Measurements from ENCODE around the gene MSH6.
"Not testable (repeated sequence)": the region's sequence is repeated elsewhere in the genome, so short reads cannot be mapped to it uniquely, and the experiment has no call there.

The MSH6 gene

DNA sequence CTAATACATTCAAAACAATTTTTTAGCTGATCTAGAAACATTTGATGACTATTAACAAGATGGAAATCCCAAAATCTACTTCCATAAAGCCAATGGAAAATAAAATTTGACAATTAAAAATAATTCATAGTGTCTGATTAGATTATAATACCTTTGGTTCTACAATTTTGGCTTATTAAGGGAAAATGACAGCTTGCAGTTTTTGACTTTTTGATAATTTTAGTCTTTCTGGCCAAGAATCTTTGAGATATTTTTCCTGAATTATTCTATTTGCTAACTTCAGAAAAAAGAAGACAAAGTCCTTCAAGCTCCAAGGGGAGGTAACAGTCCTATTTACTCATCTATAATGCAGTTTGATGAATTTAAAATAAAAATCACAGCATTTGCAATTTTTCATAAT is 39.6 kb downstream of the MSH6 start:
- peaks cover 0 to 4% of the 10 kb centered on the region in 2 donors for H3K4me1 Mint-ChIP-seq (ENCODE audit: low read depth in 2 of 2)
- peaks cover 82% of the 10 kb centered on the region for H3K36me3 Mint-ChIP-seq (ENCODE audit: insufficient read depth)
- no peak for ATAC-seq (replicated peaks)
- DNase-seq, result no peak
- H3K9me3 Mint-ChIP-seq, result no peaks in the 10 kb centered on the region
- no peaks in the 10 kb centered on the region for H3K27me3 Mint-ChIP-seq
- no peak overlapping the region for H3K4me3 Mint-ChIP-seq
- no peak overlapping the region for H3K27ac Mint-ChIP-seq

DNA sequence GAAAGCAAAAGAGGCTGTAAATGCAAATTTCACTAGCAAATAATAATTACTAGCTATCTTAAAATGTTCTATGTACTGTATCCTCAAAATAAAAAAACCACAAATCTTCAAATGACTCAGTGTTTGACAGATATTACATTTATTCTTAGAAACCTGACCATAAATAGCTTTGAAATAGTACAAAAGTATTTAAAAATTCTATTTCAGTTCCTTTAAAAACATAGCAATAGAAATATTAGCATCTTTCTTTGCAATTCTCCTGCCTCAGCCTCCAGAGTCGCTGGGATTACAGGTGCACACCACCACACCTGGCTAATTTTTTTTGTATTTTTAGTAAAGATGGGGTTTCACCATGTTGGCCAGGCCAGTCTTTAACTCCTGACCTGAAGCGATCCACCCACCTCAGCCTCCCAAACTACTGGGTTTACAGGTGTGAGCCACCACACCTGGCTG is 50.6 kb downstream of the MSH6 start:
- Mint-ChIP-seq H3K27me3 (no peaks in the 10 kb centered on the region), H3K4me3 (no peak overlapping the region), H3K36me3 (ENCODE audit: insufficient read depth) (peaks cover 85% of the 10 kb centered on the region), H3K9me3 (no peaks in the 10 kb centered on the region), H3K27ac (no peak overlapping the region), H3K4me1 (ENCODE audit: low read depth in 2 of 2) (peaks cover 0 to under 1% of the 10 kb centered on the region in 2 donors)
- DNase-seq (no peak), ATAC-seq (replicated peaks) (no peak)

DNA sequence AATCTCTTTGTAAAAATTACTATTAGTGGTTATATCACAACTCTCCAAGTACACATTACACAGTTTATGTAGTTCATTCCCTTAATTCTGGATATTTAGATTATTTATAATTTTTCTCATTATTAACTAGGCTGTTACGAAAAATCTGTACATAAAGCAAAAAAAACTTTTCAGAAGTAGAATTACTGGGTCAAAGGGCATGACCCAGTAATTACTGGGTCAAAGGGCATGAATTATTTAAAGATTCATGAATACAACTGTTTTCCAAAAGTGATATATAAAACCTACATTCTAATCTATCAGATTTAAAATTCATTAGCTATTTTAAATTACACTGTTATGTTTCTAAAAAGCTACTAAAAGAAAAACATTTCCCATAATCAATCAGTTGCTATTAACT is 55.3 kb downstream of the MSH6 start:
- H3K27ac Mint-ChIP-seq, result peak overlapping the region in 1 of 2 donors; percentile 69
- no peaks in the 10 kb centered on the region for H3K27me3 Mint-ChIP-seq
- no peak overlapping the region for H3K4me3 Mint-ChIP-seq
- peaks cover 2 to 18% of the 10 kb centered on the region in 2 donors for H3K4me1 Mint-ChIP-seq (ENCODE audit: low read depth in 2 of 2)
- no peak for ATAC-seq (replicated peaks)
- peaks cover 65% of the 10 kb centered on the region for H3K36me3 Mint-ChIP-seq (ENCODE audit: insufficient read depth)
- H3K9me3 Mint-ChIP-seq, result no peaks in the 10 kb centered on the region
- no peak for DNase-seq

DNA sequence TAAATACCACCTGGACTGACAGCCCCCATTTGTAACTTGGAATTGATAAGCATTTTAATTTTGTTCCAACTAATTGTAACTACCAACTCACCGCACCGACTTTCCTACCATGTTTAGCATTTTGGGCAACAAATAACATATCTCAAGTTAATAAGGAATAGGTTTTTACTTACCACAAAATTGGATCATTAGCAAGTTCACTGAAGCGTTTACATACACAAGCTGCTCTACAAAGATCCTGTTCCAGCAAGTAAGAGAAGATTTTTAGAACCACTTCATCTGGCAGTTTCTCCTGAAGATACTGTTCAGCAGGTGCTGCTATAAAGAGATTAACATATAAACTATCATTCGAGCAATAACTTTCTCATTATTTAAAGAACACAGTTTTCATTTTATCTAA is 55.7 kb downstream of the MSH6 start:
- H3K27me3 Mint-ChIP-seq, result no peaks in the 10 kb centered on the region
- ATAC-seq (replicated peaks), result no peak
- no peaks in the 10 kb centered on the region for H3K9me3 Mint-ChIP-seq
- peaks cover 4 to 22% of the 10 kb centered on the region in 2 donors for H3K4me1 Mint-ChIP-seq (ENCODE audit: low read depth in 2 of 2)
- peaks cover 64% of the 10 kb centered on the region for H3K36me3 Mint-ChIP-seq (ENCODE audit: insufficient read depth)
- peak overlapping the region; percentile 10 to 69 for H3K27ac Mint-ChIP-seq
- H3K4me3 Mint-ChIP-seq, result no peak overlapping the region
- DNase-seq, result no peak

DNA sequence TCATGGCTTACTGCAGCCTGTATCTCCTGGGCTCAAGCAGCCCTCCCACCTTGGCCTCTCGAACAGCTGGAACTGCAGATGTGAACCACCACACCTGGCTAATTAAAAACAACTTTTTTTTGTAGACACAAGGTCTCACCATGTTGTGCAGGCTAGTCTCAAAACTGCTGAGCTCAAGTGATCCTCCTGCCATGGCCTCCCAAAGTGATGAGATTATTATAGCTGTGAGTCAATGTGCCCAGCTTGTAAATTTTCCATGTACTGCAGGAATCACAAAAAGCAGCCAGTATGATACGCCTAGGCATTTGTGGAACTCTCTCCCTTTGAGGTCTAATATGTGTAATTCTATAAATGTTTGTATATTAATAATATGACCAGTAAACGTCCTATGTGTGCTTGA is 59.9 kb downstream of the MSH6 start:
- Mint-ChIP-seq H3K9me3 (no peaks in the 10 kb centered on the region), H3K4me3 (no peak overlapping the region), H3K36me3 (ENCODE audit: insufficient read depth) (peaks cover 39% of the 10 kb centered on the region), H3K4me1 (ENCODE audit: low read depth in 2 of 2) (peaks cover 21 to 47% of the 10 kb centered on the region in 2 donors), H3K27ac (no peak overlapping the region), H3K27me3 (no peaks in the 10 kb centered on the region)
- no peak for DNase-seq
- no peak for ATAC-seq (replicated peaks)

DNA sequence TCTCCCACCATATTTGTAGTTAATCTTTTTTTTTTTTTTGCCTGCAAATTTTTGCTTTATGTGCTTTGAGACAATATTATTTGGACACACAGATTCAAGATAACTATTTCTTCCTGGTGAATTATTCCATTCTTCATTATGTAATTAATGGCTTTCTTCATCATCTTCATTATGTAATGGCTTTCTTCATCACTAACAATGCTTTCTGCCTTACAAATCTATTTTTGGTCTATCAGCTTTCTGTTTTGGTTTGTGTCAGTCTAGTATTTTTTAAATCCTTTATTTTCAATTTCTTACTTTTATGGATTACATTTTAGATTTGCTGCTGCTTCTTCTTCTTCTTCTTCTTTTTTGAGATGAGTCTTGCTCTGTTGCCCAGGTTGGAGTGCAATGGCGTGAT is 60.5 kb downstream of the MSH6 start:
- H3K4me3 Mint-ChIP-seq, result no peak overlapping the region
- H3K36me3 Mint-ChIP-seq (ENCODE audit: insufficient read depth), result peaks cover 34% of the 10 kb centered on the region
- ATAC-seq (replicated peaks) (no peak), DNase-seq (no peak)
- peaks cover 23 to 51% of the 10 kb centered on the region in 2 donors for H3K4me1 Mint-ChIP-seq (ENCODE audit: low read depth in 2 of 2)
- no peaks in the 10 kb centered on the region for H3K9me3 Mint-ChIP-seq
- H3K27me3 Mint-ChIP-seq, result no peaks in the 10 kb centered on the region
- peak overlapping the region in 1 of 2 donors; percentile 81 for H3K27ac Mint-ChIP-seq

DNA sequence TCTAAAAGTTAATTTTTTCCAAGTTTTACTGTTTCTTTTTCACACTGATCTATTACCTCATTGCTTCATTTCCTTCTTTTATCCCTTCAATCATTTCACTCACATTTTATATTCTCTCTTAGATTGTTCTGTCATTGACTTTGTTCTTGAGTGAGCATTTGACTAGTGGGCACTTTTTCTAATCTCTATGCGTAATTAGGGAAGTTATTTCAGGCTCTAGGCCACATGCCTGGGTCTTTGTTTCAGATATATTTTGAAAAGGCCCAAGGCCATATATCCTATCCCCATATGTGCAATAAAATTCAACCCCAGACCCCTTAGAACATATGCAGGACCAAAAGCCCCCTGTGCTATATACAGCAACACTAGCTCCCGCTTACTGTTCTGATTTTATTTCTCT is 61.2 kb downstream of the MSH6 start:
- no peak for ATAC-seq (replicated peaks)
- no peak for DNase-seq
- Mint-ChIP-seq H3K9me3 (no peaks in the 10 kb centered on the region), H3K27me3 (no peaks in the 10 kb centered on the region), H3K36me3 (ENCODE audit: insufficient read depth) (peaks cover 26% of the 10 kb centered on the region), H3K4me1 (ENCODE audit: low read depth in 2 of 2) (peaks cover 23 to 47% of the 10 kb centered on the region in 2 donors), H3K4me3 (no peak overlapping the region), H3K27ac (peak overlapping the region; percentile 81 to 84)

DNA sequence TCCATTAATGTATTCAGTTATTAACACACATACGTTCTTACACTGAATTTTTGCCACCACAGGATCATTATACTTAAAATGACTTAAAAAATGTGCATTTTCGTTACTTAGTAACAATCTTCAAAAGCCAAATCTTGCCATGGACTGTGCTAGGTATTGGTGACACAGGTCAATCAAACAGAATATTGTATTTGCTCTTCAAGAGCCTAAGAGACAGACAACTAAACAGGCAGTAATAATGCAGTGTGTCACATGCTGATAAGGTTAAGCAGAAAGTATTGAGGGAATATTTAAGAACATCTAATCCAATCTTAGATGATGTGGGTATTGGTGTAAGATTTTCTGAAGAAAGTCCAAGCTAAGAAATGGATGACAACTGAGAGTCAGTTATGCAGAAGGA is 66.4 kb downstream of the MSH6 start:
- no peak for DNase-seq
- Mint-ChIP-seq H3K27ac (peak overlapping the region in 1 of 2 donors; percentile 23), H3K27me3 (no peaks in the 10 kb centered on the region), H3K9me3 (no peaks in the 10 kb centered on the region), H3K4me3 (peak overlapping the region in 1 of 2 donors; percentile 8), H3K36me3 (ENCODE audit: insufficient read depth) (peaks cover 22% of the 10 kb centered on the region), H3K4me1 (ENCODE audit: low read depth in 2 of 2) (peaks cover 32 to 57% of the 10 kb centered on the region in 2 donors)
- no peak for ATAC-seq (replicated peaks)

DNA sequence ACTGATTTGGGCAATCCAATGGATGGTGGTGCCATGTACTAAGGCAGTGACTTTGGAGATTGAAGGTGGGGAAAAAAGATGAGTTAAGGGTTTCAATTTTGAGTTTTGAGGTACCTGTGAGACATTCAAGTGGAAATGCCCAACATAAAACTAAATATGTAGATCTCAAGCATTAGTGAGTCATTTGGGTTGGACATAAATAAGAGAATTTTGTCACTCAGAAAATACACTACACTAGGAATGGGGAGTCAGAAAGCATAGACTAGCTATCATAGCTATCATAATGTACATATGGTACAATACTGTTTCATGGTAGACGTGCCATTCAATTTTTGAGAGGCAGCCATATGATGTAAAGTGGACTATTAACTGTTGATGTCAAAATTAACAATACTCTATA is 67.3 kb downstream of the MSH6 start:
- peak overlapping the region in 1 of 2 donors; percentile 23 for H3K27ac Mint-ChIP-seq
- no peak overlapping the region for H3K4me3 Mint-ChIP-seq
- peaks cover 26 to 49% of the 10 kb centered on the region in 2 donors for H3K4me1 Mint-ChIP-seq (ENCODE audit: low read depth in 2 of 2)

DNA sequence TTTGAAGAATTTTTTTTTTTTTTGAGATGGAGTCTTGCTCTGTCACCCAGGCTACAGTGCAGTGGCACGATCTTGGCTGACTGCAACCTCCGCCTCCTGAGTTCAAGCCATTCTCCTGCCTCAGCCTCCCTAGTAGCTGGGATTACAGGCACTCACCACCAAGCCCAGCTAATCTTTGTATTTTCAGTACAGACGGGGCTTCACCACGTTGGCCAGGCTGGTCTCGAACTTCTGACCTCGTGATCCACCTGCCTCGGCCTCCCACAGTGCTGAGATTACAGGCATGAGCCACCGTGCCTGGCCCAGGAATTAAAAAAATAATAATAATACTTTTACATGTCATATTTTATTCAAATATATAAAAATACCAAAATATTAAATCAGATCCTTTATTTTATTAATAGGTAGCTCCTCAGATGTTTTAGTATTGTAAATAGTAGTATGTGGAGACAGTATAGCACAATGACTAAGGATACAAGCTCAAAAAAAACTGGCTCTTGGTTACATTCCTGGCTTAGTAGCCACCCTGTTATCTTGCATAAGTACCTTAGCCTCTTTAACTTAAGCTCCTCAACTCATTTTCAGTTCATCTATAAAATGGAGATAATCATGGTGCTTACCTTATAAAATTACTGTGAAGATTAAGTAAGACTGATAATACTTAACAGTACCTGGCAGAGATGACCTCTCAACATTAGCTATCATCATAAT is 70.3 kb downstream of the MSH6 start:
- not testable (repeated sequence) for H3K27ac Mint-ChIP-seq; H3K4me3 Mint-ChIP-seq; H3K9me3 Mint-ChIP-seq; DNase-seq; H3K27me3 Mint-ChIP-seq; ATAC-seq (replicated peaks)
- Mint-ChIP-seq H3K36me3 (ENCODE audit: insufficient read depth) (peaks cover 12% of the 10 kb centered on the region), H3K4me1 (ENCODE audit: low read depth in 2 of 2) (peaks cover 36 to 63% of the 10 kb centered on the region in 2 donors)

More for the DNA sequence above, 67.3 kb downstream of the MSH6 start:
- ATAC-seq (replicated peaks) (no peak), DNase-seq (no peak)
- Mint-ChIP-seq H3K27me3 (no peaks in the 10 kb centered on the region), H3K9me3 (no peaks in the 10 kb centered on the region), H3K36me3 (ENCODE audit: insufficient read depth) (peaks cover 17% of the 10 kb centered on the region)

Data from effector memory CD8-positive, alpha-beta T cell (primary cell).